HG02588 (cell line): ENCODE results near the gene TSPAN18.

Source experiments
- ATAC-seq: cut with Tn5 transposase; IDR thresholded peaks from one replicate; pipeline ENCODE4 v1.9.1; 2021; ENCODE audit warnings: mild to moderate bottlenecking, moderate library complexity; ENCODE audit not compliant: unreplicated experiment

TSPAN18 gene, protein sequence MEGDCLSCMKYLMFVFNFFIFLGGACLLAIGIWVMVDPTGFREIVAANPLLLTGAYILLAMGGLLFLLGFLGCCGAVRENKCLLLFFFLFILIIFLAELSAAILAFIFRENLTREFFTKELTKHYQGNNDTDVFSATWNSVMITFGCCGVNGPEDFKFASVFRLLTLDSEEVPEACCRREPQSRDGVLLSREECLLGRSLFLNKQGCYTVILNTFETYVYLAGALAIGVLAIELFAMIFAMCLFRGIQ

DNA sequence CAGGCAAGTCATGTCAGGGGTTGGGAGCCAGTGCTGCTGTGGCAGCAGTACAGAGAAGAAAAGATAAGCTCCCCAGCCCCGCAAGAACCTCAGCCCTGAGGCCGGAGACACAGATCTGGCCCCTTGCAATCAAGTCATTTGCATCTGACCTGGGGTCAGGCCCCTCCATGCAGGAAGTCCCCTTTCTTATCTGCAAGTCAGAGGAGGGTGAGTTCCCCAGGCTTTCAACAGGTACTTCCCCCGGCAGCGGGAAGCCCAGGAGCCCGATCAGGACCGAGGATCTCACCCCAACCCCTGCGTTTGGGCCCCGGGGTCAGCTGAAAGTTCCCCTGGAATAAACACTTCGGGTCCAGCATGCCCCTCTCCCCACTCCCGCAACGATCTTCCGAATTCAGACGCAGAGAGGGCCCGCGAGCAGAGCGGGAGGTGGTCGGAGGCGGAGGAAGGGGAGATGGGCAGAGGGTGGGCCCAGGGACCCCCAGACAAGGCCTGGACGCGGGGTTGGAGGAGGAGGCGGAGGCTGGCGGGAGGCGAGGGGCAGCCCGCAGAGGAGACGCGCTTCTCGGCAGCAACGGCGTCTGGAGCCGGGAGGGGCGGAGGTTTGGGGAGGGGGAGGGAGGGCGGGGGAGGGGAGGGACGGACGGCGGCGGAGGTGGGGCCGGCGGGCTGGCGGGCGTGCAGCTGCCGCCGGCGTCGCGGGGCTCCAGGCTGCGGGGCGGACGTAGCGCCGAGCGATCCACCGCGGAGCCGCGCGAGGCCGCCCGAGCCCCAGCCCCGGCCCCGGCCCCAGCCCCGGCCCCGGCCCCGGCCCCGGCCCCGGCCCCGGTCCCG, at the start of gene TSPAN18:
Gene TSPAN18 (plus strand): TSS at position 680 of the 831 bp plus-strand sequence. CDS start 179,455 bp downstream, outside the sequence.
- ATAC-seq: peak; percentile 87

- ATAC-seq: no peak
Observed at GRCh38 chr11:44680982-44681597, 45.7 kb upstream of the TSPAN18 start.

- ATAC-seq: no peak
Observed at GRCh38 chr11:44681698-44682097, 45.1 kb upstream of the TSPAN18 start.

DNA sequence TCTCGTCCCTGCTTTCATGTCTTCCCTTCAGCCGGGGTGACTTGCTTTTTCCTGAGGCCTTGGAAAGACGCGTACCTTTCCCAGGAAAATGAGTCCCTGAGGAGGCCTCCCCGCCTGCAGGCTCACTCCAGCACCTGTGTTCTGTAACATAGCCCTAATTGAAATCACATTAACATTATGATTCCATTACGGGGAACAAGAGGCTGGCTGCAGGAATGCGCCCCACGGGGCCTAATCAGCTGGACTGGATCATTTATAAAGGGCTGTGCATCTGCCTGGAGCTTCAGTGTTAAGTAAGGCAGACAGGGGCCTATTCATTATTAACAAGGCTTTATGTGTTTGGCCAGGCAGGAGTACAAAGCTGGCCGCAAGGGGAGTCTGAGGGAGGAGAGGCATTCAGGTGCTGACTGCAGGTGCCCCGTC, 41.9 kb upstream of the TSPAN18 start:
- no peak for ATAC-seq

DNA sequence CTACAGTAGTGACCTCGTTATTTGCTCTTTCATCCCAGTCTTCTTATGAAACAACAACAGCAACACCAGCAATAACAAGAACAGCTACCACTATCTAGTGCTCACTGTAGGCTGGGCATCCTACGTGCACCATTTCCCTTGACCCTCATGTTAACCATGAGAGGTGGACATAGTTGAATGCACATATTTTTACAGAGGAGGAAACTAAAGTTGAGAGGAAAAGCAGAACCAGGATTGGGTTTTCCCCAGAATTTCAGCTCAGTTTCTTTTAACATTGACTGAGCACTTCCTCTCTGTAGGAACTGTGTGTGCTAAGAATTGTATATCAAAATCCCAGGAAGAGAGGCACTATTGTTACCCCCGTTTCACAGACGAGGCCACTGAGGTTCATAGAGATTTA, 39.4 kb upstream of the TSPAN18 start:
- ATAC-seq: no peak

- ATAC-seq: no peak
Observed at GRCh38 chr11:44689265-44689664, 37.5 kb upstream of the TSPAN18 start.

DNA sequence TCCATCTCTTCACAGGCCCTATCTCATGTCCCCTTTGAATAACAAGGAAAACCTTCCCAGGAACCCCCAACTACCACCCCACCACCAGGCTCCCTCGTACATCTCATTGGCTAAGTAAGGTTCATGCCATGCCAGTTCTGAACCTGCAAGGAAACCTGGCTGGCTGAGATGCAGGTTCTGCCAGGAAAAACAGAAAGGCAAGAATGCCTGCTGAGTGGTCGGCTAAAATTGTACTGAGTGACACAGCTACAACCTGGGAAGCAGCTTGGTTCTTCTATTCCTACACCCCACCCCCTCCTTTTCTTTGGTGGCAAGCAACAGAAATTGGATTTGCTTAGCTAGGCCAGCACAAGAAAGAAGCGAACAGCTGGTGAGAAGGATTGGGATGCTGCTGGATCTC, 36.1 kb upstream of the TSPAN18 start:
- ATAC-seq: no peak

GRCh38 chr11:44692460-44692859, 34.3 kb upstream of the TSPAN18 start:
- no peak for ATAC-seq

GRCh38 chr11:44693654-44694119, 33.1 kb upstream of the TSPAN18 start:
- no peak for ATAC-seq

DNA sequence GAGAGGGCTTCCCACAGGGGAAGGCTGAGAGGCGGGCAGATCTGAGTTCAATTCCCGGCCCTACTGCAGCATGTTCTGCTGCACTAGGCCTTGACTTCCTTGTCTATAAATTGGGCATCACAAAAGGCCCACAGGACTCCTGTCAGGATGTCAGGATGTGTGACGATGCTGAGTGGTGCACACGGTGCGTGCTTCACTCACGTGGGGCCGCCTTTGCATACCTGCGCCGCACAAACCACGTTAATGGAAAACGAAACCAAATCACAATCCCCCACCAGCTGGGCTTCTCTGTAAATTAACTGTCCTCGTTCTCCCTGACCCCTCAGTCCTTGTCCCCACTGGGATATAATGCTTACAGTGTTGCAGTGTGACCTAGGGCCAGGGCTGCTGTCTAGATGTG, 32.3 kb upstream of the TSPAN18 start:
- no peak for ATAC-seq

GRCh38 chr11:44695169-44695833, 31.5 kb upstream of the TSPAN18 start:
- ATAC-seq: no peak

DNA sequence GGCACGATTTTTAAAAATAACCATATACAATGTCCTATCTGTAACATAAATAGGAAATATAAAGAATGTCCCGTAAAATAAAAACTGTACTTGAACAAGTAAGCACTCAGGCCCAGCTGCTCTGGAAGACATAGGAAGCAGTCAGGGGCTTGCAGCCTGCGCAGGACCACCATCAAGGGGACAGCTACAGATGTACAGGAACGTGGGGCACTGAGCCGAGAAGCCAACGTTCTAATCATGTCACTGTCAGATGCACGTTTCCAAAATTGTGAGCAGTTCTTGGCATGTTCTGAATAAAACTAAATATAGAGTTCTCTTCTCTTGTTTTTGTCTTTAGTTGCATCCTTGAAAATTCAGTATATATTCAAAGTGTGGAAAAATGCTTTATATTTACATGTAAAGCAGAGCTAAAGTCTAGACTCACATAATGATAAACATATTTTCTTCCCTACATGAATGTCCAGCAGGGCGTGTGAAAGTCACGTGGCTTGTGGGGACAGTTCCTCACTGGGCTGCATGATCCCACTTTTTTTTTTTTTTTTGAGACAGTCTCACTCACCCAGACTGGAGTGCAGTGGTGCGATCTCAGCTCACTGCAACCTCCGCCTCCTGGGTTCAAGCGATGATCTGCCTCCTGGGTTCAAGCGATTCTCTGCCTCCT, 28.4 kb upstream of the TSPAN18 start:
- ATAC-seq: no peak

- ATAC-seq: no peak
Observed at GRCh38 chr11:44699497-44700408, 27.0 kb upstream of the TSPAN18 start.

DNA sequence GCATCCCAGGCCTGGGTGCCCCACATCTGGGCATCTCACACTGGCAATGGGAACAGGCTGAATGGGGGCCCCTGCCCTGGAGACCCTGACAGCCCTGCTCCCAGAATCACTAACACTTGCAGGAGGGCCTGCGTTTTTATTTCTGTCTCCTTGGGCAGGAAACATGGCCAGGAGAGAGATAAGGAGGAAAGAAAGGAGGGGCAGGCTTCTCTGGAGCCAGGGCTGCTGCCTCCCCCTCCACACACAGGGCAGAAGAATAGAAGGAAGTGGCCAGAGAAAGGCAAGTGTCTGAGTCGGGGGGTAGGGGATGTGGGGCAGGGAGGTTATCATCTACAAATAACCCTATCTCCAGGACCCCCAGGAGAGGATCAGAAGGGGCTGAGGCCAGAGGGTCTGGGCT, 25.5 kb upstream of the TSPAN18 start:
- ATAC-seq: no peak

- no peak for ATAC-seq
Observed at GRCh38 chr11:44702889-44703288, 23.9 kb upstream of the TSPAN18 start.

DNA sequence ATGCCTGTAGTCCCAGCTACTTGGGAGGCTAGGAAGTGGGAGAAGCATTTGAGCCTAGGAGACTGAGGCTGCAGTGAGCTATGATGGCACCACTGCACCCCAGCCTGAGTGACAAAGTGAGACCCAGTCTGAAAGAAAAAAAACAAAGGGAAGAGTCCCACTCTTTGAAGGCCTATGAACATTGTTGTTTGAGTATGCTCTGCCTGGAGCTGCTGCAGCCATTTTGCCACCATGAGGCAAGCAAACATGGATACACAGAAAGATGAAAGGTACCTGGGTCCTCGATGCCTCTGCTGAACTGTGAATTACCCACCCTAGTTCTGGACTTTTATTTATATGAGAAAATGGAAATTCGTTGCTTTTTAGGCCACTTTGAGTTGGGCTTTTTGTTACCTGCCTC, 19.7 kb upstream of the TSPAN18 start:
- ATAC-seq: no peak

GRCh38 chr11:44708009-44708408, 18.8 kb upstream of the TSPAN18 start:
- no peak for ATAC-seq

DNA sequence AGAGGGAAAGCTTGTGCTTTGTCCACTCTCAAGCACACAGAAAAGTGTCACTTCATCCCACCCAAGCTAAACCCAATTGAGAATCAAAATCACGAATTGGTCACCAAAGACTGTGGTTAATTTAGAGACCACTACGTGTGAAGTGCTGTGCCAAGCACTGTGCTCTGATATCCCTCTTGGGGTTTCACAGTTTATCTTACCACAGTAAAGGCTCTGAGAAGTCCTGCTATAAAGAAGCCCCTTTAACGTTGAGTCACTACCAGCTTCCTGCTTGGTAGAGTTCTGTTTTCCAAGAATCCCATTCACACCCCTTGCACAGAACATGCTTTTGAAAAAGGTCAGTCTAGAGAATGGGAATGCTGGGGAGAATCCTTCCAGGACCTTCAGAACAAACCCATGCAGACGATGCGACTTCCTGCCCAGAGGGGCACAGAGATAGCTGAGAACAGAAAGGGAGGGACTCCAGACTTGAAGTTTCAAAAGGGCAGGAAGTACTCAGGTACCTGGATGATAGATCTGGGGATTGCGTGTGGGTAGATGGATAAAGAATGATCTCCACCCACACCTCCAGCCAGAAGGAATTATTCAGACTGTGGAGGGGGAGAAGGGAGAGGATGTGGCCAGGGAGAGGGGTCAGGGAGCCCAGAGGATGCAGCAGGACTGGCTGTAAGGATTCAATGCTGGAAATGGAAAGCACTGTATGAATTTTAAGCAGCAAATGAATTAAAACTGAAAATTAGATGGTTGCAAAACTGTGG, 18.1 kb upstream of the TSPAN18 start:
- ATAC-seq: no peak

DNA sequence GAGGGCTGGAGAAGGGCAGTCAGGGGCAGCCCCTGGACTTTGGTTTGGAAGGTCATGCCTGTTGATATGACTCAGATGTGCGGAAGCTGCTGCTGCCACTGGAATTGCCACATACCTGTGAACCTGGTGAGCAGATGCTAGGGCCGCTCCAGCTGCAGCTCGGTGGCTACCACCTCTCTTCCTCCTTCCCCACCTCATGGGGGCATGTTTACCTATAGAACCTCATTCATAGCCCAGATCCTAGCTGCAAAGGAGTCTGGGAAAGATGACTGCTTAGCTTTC, 17.5 kb upstream of the TSPAN18 start:
- ATAC-seq: no peak
